Measurements from ENCODE around the gene SH2B3. TPM values are rescaled to one million over a fixed set of nuclear protein-coding genes. Genes with fewer than 3 reads are reported as not detected.

Gene SH2B3
- total RNA-seq, 2 experiments from 2014 or later = 32.6 to 34.2 TPM

DNA sequence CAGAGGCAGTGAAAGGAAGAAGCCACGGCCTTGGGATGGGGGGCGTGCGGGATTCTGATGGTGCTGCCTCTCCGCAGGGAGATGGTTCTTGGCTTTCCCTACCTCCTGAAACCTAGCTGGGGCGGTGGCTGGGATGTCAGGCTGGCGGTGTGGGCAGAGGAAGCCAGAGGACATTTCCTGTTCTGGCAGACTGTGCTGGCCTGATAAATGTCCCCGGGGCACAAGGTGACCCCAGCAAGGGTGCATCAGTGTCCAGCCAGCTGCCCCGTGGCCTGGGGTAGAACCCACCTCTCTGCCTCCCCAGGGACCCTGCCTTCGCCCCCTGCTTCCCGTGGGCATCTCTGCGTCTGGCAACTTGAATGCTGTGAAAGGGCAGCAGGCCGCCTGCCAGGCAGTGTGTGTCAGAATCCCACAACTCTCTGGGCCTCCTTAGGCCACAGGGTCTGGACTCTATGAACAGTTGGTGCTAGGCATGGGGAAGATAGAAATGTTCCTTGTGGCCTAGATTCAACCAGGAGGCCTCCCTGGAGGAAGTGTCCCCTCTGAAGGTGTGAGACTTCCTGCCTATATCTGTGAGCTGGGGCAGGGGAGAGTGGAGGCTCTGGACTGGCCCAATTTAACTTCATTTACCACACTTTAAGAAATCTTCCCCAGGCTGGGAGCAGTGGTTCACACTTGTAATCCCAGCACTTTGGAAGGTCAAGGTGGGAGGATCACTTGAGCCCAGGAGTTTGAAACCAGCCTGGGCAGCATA, 4.9 kb downstream of the SH2B3 start:
- no peaks in the 10 kb centered on the region for H3K9me3 Mint-ChIP-seq
- POLR2A ChIA-PET = interaction anchor here (1.8 kb wide), 1 partner anchor 41 kb away, joined by 6 read pairs; no protein-coding TSS in a partner anchor
- peaks cover 76% of the 10 kb centered on the region for H3K4me1 Mint-ChIP-seq (ENCODE audit: low read depth)
- H3K4me3 Mint-ChIP-seq = peak overlapping the region; percentile 32
- CTCF ChIA-PET = interaction anchor here (1.7 to 25.7 kb wide), 3 partner anchors 14 to 37 kb away, joined by 4 to 1161 read pairs (median 58); no protein-coding TSS in a partner anchor
- no peaks in the 10 kb centered on the region for H3K27me3 Mint-ChIP-seq
- peak overlapping the region; percentile 79 for H3K27ac Mint-ChIP-seq
- H3K36me3 Mint-ChIP-seq = peaks cover 22% of the 10 kb centered on the region
- DNase-seq = no peak
- intact Hi-C loops (cut with micrococcal nuclease) = no loop called here

DNA sequence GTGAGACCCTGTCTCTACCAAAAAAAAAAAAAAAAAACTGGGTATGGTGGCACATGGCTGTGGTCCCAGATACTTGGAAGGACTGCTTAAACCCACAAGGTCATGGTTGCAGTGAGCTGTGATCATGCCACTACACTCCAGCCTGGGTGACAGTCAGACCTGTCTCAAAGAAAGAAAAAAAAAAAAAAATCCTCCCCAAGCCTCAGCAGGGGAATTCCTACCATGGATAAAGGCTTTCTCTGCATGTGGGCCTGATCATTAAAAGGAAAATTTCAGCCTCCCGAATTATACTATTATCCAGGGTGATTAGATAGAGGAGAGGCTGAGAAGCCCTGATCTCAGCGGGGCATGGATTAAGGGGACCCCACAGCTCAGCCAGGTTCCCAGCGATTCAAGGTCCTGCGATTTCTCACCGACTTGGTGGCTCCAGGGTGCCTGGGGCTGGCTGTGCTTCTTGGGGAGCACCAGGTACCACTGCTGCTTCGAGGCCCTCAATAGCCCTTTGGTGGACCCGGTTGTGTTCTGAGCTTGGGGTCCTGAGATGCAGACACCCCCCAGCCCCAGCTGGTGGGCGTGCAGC, 5.6 kb downstream of the SH2B3 start:
- DNase-seq = peak; percentile 49
- intact Hi-C loops (cut with micrococcal nuclease) = no loop called here
- Mint-ChIP-seq H3K9me3 (no peaks in the 10 kb centered on the region), H3K4me1 (ENCODE audit: low read depth) (peaks cover 79% of the 10 kb centered on the region), H3K27ac (peak overlapping the region; percentile 79), H3K4me3 (no peak overlapping the region), H3K36me3 (peaks cover 25% of the 10 kb centered on the region), H3K27me3 (no peaks in the 10 kb centered on the region)
- POLR2A ChIA-PET = interaction anchor here (0.6 to 1.8 kb wide), 4 partner anchors 24 to 146 kb away, joined by 3 to 6 read pairs (median 3); no protein-coding TSS in a partner anchor
- CTCF ChIA-PET = interaction anchor here (1.2 to 25.7 kb wide), 3 partner anchors 8 to 36 kb away, joined by 4 to 1161 read pairs (median 58); no protein-coding TSS in a partner anchor

DNA sequence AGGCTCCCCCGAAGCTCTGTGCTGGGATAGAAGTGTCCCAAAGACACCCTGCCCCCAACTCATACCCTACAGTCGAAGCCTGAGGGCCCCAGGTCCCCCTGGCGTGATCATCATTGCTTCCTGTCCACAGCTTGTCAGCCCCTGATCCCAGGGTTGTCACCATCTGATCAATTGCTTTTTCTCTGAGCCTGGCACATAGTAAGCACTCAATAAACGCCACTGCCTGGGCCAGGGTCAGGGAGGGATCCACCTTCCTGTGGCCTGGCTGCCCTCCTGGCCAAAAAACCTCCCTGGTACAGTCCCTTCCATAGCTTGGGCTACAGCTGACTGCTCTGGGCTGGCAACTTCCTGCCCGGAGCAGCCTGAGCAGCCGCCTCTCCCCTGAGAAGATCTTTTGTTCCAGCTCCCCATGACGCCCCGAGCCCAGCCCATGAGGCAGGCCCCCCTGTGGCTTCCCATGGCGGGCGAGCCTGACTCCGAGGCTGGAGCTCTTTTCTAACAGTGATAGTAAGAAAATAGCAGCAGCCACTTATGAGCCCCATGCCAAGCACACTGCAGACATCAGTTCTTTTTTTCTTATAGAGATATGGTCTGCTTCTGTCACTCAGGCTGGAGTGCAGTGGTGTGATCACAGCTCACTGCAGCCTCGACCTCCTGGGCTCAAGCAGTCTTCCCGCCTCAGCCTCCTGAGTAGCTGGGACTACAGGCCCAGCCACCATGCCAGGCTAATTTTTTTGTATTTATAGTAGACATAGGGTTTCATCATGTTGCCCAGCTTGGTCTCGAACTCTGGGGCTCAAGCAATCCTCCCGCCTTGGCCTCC, 6.5 kb downstream of the SH2B3 start:
- no peak for DNase-seq
- Mint-ChIP-seq H3K9me3 (no peaks in the 10 kb centered on the region), H3K4me1 (ENCODE audit: low read depth) (peaks cover 82% of the 10 kb centered on the region), H3K4me3 (peak overlapping the region; percentile 47), H3K27me3 (no peaks in the 10 kb centered on the region), H3K27ac (peak overlapping the region; percentile 86), H3K36me3 (peaks cover 17% of the 10 kb centered on the region)
- intact Hi-C loops (cut with micrococcal nuclease) = no loop called here
- POLR2A ChIA-PET = interaction anchor here (0.6 to 1.8 kb wide), 5 partner anchors 18 to 145 kb away, joined by 3 to 6 read pairs (median 3); no protein-coding TSS in a partner anchor
- CTCF ChIA-PET = interaction anchor here (1.0 to 25.7 kb wide), 5 partner anchors 9 to 35 kb away, joined by 3 to 1161 read pairs (median 7); no protein-coding TSS in a partner anchor

GRCh38 chr12:111412830-111413441, 7.2 kb downstream of the SH2B3 start:
- intact Hi-C loops (cut with micrococcal nuclease) = no loop called here
- ChIA-PET POLR2A (interaction anchor here (0.7 kb wide), 1 partner anchor 17 kb away, joined by 3 read pairs; no protein-coding TSS in a partner anchor), CTCF (interaction anchor here (0.5 to 25.7 kb wide), 10 partner anchors 8 to 1761 kb away, joined by 3 to 1161 read pairs (median 4); no protein-coding TSS in a partner anchor)
- Mint-ChIP-seq H3K27ac (peak overlapping the region; percentile 11), H3K4me1 (ENCODE audit: low read depth) (peaks cover 78% of the 10 kb centered on the region), H3K9me3 (no peaks in the 10 kb centered on the region), H3K36me3 (peaks cover 20% of the 10 kb centered on the region), H3K4me3 (no peak overlapping the region), H3K27me3 (no peaks in the 10 kb centered on the region)
- no peak for DNase-seq

GRCh38 chr12:111413442-111414086, 7.8 kb downstream of the SH2B3 start:
- Mint-ChIP-seq H3K9me3 (no peaks in the 10 kb centered on the region), H3K27me3 (no peaks in the 10 kb centered on the region), H3K4me3 (no peak overlapping the region), H3K27ac (peak overlapping the region; percentile 11), H3K36me3 (peaks cover 20% of the 10 kb centered on the region), H3K4me1 (ENCODE audit: low read depth) (peaks cover 72% of the 10 kb centered on the region)
- intact Hi-C loops (cut with micrococcal nuclease) = no loop called here
- ChIA-PET CTCF (interaction anchor here (0.5 to 25.7 kb wide), 8 partner anchors 8 to 1761 kb away, joined by 3 to 1161 read pairs (median 4); no protein-coding TSS in a partner anchor), POLR2A (no interaction called here)
- no peak for DNase-seq

DNA sequence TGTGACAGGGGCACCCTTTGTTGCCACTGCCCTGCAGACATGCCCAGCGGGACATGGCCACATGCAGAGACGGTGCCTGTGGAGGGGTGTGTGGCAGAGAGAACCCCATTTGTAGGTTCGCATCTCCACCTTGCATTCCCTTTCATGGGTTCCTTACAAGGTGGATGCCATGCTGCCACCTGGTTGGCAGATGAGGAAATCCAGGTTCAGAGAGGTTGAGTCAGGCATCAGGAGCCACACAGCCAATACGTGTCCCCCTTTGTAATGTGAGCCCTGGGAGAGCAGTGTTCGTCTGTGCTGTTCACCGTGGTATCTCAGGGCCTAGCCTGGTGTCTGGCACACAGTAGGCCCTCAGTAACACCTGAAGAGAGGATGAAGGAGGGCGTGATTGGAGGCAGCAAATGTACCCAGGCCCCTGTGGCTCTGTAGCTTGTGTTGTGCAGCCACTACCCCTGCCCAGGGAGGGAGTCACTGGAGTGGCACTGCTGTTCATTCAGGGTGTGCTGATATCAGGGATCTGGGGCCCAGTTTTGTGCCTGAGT, 9.1 kb downstream of the SH2B3 start:
- ChIA-PET POLR2A (no interaction called here), CTCF (interaction anchor here (25.7 kb wide), 1 partner anchor 33 kb away, joined by 1161 read pairs; no protein-coding TSS in a partner anchor)
- Mint-ChIP-seq H3K27ac (peak overlapping the region; percentile 53), H3K36me3 (peaks cover 17% of the 10 kb centered on the region), H3K27me3 (no peaks in the 10 kb centered on the region), H3K4me3 (no peak overlapping the region), H3K4me1 (ENCODE audit: low read depth) (peaks cover 60% of the 10 kb centered on the region), H3K9me3 (no peaks in the 10 kb centered on the region)
- DNase-seq = no peak
- intact Hi-C loops (cut with micrococcal nuclease) = no loop called here

- ChIA-PET POLR2A (no interaction called here), CTCF (interaction anchor here (1.4 to 25.7 kb wide), 2 partner anchors 21 to 30 kb away, joined by 3 to 1161 read pairs; no protein-coding TSS in a partner anchor)
- Mint-ChIP-seq H3K4me1 (ENCODE audit: low read depth) (peaks cover 47% of the 10 kb centered on the region), H3K4me3 (no peak overlapping the region), H3K27ac (no peak overlapping the region), H3K9me3 (no peaks in the 10 kb centered on the region), H3K36me3 (peaks cover 24% of the 10 kb centered on the region), H3K27me3 (no peaks in the 10 kb centered on the region)
- DNase-seq = no peak
- intact Hi-C loops (cut with micrococcal nuclease) = no loop called here
These were observed 11.6 kb downstream of the SH2B3 start for GRCh38 chr12:111417290-111417689.

GRCh38 chr12:111417784-111418593, 12.3 kb downstream of the SH2B3 start:
- Mint-ChIP-seq H3K9me3 (no peaks in the 10 kb centered on the region), H3K27me3 (no peaks in the 10 kb centered on the region), H3K4me1 (ENCODE audit: low read depth) (peaks cover 45% of the 10 kb centered on the region), H3K36me3 (peaks cover 26% of the 10 kb centered on the region), H3K4me3 (no peak overlapping the region), H3K27ac (no peak overlapping the region)
- POLR2A ChIA-PET = no interaction called here
- CTCF ChIA-PET = no interaction called here
- DNase-seq = no peak
- intact Hi-C loops (cut with micrococcal nuclease) = no loop called here

- intact Hi-C loops (cut with micrococcal nuclease) = no loop called here
- POLR2A ChIA-PET = no interaction called here
- Mint-ChIP-seq H3K4me1 (ENCODE audit: low read depth) (peaks cover 40% of the 10 kb centered on the region), H3K27me3 (no peaks in the 10 kb centered on the region), H3K36me3 (peaks cover 24% of the 10 kb centered on the region), H3K27ac (no peak overlapping the region), H3K4me3 (no peak overlapping the region), H3K9me3 (no peaks in the 10 kb centered on the region)
- CTCF ChIA-PET = no interaction called here
- no peak for DNase-seq
These were observed 12.8 kb downstream of the SH2B3 start for GRCh38 chr12:111418594-111418880.

DNA sequence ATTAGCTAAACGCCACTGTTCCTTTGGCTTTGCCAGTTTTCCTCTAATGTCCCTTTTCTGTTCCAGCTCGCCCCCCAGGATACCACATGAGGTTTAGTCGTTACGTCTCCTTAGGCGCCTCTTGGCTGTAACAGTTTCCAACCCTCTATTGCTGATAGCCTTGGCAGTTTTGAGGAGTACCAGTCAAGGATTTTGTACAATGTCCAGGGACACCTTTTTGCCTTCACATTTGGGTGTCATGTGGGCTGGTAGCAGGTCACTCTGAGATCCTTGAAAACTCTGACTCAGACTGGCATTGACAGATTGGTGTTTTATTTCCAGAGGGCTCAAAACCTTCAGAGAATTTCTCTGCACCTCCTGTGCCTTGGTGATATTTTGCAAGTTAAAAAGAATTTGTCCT, 14.1 kb downstream of the SH2B3 start:
- H3K36me3 Mint-ChIP-seq = peaks cover 24% of the 10 kb centered on the region
- peaks cover 38% of the 10 kb centered on the region for H3K4me1 Mint-ChIP-seq (ENCODE audit: low read depth)
- H3K9me3 Mint-ChIP-seq = no peaks in the 10 kb centered on the region
- ChIA-PET POLR2A (no interaction called here), CTCF (no interaction called here)
- no peak overlapping the region for H3K4me3 Mint-ChIP-seq
- intact Hi-C loops (cut with micrococcal nuclease) = no loop called here
- no peak for DNase-seq
- no peak overlapping the region for H3K27ac Mint-ChIP-seq
- H3K27me3 Mint-ChIP-seq = no peaks in the 10 kb centered on the region
